Activated CD4-positive, CD25-positive, alpha-beta regulatory T cell treated with anti-CD3 and anti-CD28 coated beads, Interleukin-2, amount 50 U/mL, for 24 hours (primary cell): Measurements from ENCODE around the gene MUC5AC.

Experiments used
- ATAC-seq, 2 donors: fragments of 150-1000 bp; cut with Tn5 transposase; one replicate each; pipeline ENCODE4 v1.10.0; 2021; ENCODE audit warnings: mild to moderate bottlenecking in 1 of 2, moderate library complexity in 1 of 2

The MUC5AC gene

GRCh38 chr11:1198561-1199240, 40.9 kb downstream of the MUC5AC start:
- ATAC-seq = no peak

GRCh38 chr11:1199241-1199750, 41.5 kb downstream of the MUC5AC start:
- no peak for ATAC-seq

- ATAC-seq = no peak
Measured at GRCh38 chr11:1199751-1200610, 42.2 kb downstream of the MUC5AC start.

- no peak for ATAC-seq
Measured at GRCh38 chr11:1200611-1201191, 42.9 kb downstream of the MUC5AC start.

GRCh38 chr11:1201395-1202153, 43.8 kb downstream of the MUC5AC start:
- no peak for ATAC-seq

- no peak for ATAC-seq
Measured at GRCh38 chr11:1202154-1202775, 44.5 kb downstream of the MUC5AC start.

- ATAC-seq = peak; percentile 64 to 71
Measured at GRCh38 chr11:1202776-1203504, 45.2 kb downstream of the MUC5AC start.

- no peak for ATAC-seq
Measured at GRCh38 chr11:1203505-1204271, 45.9 kb downstream of the MUC5AC start.

GRCh38 chr11:1204381-1205101, 46.8 kb downstream of the MUC5AC start:
- no peak for ATAC-seq

- ATAC-seq = no peak
Measured at GRCh38 chr11:1205121-1205986, 47.6 kb downstream of the MUC5AC start.

- ATAC-seq = no peak
Measured at GRCh38 chr11:1205987-1206331, 48.2 kb downstream of the MUC5AC start.

GRCh38 chr11:1206391-1207271, 48.9 kb downstream of the MUC5AC start:
- no peak for ATAC-seq

- ATAC-seq = no peak
Measured at GRCh38 chr11:1207401-1208143, 49.8 kb downstream of the MUC5AC start.

- ATAC-seq = no peak
Measured at GRCh38 chr11:1208144-1208393, 50.3 kb downstream of the MUC5AC start.

GRCh38 chr11:1208394-1209261, 50.9 kb downstream of the MUC5AC start:
- ATAC-seq = no peak

- ATAC-seq = no peak
Measured at GRCh38 chr11:1209371-1210057, 51.8 kb downstream of the MUC5AC start.
